Esophagus squamous epithelium (tissue), 5 donors: ENCODE results near the gene OR8B4. TPM values are rescaled to one million over a fixed set of nuclear protein-coding genes. Genes with fewer than 3 reads are reported as not detected.

ENCODE experiments used
- DNase-seq: peaks from one replicate; lab custom pipeline; 2025; lab: John Stamatoyannopoulos, UW
- H3K27ac ChIP-seq, 4 donors: fragments of 200-600 bp; sonication (generic); one replicate each; pipeline ENCODE4 v1.5.1; 2016 to 2019; ENCODE audit warnings: mild to moderate bottlenecking in 1 of 4
- H3K27me3 ChIP-seq, 4 donors: fragments of 200-600 bp; sonication (generic); 1 replicate in 3 of 4; 2 replicates in 1 of 4; pipeline versions ENCODE4 v1.5.1 to v1.6.0; 2017 to 2021; ENCODE audit warnings: antibody characterized with exemption in 1 of 4
- H3K36me3 ChIP-seq, 3 donors: fragments of 200-600 bp; sonication (generic); one replicate each; pipeline ENCODE4 v1.5.1; 2016 to 2019
- H3K4me1 ChIP-seq, 3 donors: fragments of 200-600 bp; sonication (generic); one replicate each; pipeline ENCODE4 v1.5.1; 2017 to 2019
- H3K4me3 ChIP-seq, 4 donors: fragments of 200-600 bp; sonication (generic); 1 replicate in 3 of 4; 2 replicates in 1 of 4; pipeline ENCODE4 v1.5.1; 2016 to 2019; ENCODE audit warnings: mild to moderate bottlenecking in 2 of 4, moderate library complexity in 1 of 4
- H3K9me3 ChIP-seq, 3 donors: fragments of 200-600 bp; sonication (generic); one replicate each; pipeline ENCODE4 v1.5.1; 2016 to 2019
- CTCF ChIP-seq, 6 experiments: fragments of 450-650 bp in 4 of 6; fragments of 200-600 bp in 2 of 6; sonication (generic) in 2 of 6; IDR thresholded peaks; one replicate each; pipeline ENCODE4 v1.5.1; 2016 to 2019; ENCODE audit warnings: antibody characterized with exemption in 6 of 6, mild to moderate bottlenecking in 4 of 6, moderate library complexity in 4 of 6
- POLR2A ChIP-seq, 4 donors: fragments of 450-650 bp; IDR thresholded peaks; one replicate each; pipeline ENCODE4 v1.6.1; 2017; ENCODE audit warnings: antibody characterized with exemption in 4 of 4, mild to moderate bottlenecking in 4 of 4, moderate library complexity in 3 of 4
- WGBS, 2 donors: methylation state at CpG; one replicate each; pipeline ENCODE4 v1.1.5; 2018; 5-methylcytosine and 5-hydroxymethylcytosine counted together
- intact Hi-C: fragments of 100-400 bp; cut with DNase I; formaldehyde crosslinking; loops from one replicate; pipeline ENCODE4 v1.15.0; 2022
- total RNA-seq, 4 donors: library from RNA; depleted of rRNA; stranded (reverse); fragments of >200 nt; gene quantifications; one replicate each; pipeline ENCODE4 v1.1.0, GENCODE V29; 2016
- donor health status: DM: yes; HTN: yes; CAD: no.

OR8B4 gene
- not detected for total RNA-seq

- DNase-seq, result no peak
- Histone ChIP-seq H3K27me3 (no peaks in the 10 kb centered on the region), H3K36me3 (no peaks in the 10 kb centered on the region), H3K27ac (no peak within 1 kb of the TSS), H3K4me3 (no peak within 1 kb of the TSS), H3K9me3 (no peaks in the 10 kb centered on the region), H3K4me1 (no peaks in the 10 kb centered on the region)
- intact Hi-C loops, result loop anchor here (10.0 kb wide), 1 partner anchor 160 kb away; no protein-coding TSS in a partner anchor
- TF ChIP-seq POLR2A (IDR thresholded peaks at IDR 0.05), result no peak
- TF ChIP-seq CTCF (IDR thresholded peaks at IDR 0.05), result no peak
- 77 to 87% methylated on average over 2 of the region's 2 CpGs for WGBS, 2 donors
Measured at GRCh38 chr11:124424384-124424921, at the start of gene OR8B4. OR8B4 (minus strand) TSS chr11:124424871; CDS start chr11:124424871, 0 bp downstream.

- no peak for DNase-seq
- TF ChIP-seq CTCF (IDR thresholded peaks at IDR 0.05), result no peak
- TF ChIP-seq POLR2A (IDR thresholded peaks at IDR 0.05), result no peak
- intact Hi-C loops, result no loop called here
- H3K4me3 ChIP-seq, result no peak overlapping the region
- no peak overlapping the region for H3K27ac ChIP-seq
- H3K9me3 ChIP-seq, result no peaks in the 10 kb centered on the region
- no peaks in the 10 kb centered on the region for H3K4me1 ChIP-seq
- no peaks in the 10 kb centered on the region for H3K27me3 ChIP-seq
- H3K36me3 ChIP-seq, result no peaks in the 10 kb centered on the region
- WGBS, 2 donors, result 52 to 67% methylated on average over 1 of the region's 1 CpG
Measured at GRCh38 chr11:124474079-124474478, 49.4 kb upstream of the OR8B4 start.

- Histone ChIP-seq H3K27ac (no peak overlapping the region), H3K36me3 (no peaks in the 10 kb centered on the region), H3K4me1 (no peaks in the 10 kb centered on the region), H3K27me3 (no peaks in the 10 kb centered on the region), H3K4me3 (no peak overlapping the region), H3K9me3 (no peaks in the 10 kb centered on the region)
- TF ChIP-seq POLR2A (IDR thresholded peaks at IDR 0.05), result no peak
- no peak for TF ChIP-seq CTCF (IDR thresholded peaks at IDR 0.05)
- 65% methylated on average over 1 of the region's 1 CpG; no CpG with 5 or more reads in 1 of the 2 donors for WGBS, 2 donors
- no peak for DNase-seq
- intact Hi-C loops, result no loop called here
Measured at GRCh38 chr11:124473476-124473875, 48.8 kb upstream of the OR8B4 start.

GRCh38 chr11:124470561-124471227, 46.0 kb upstream of the OR8B4 start:
- 65 to 68% methylated on average over 11 of the region's 11 CpGs for WGBS, 2 donors
- DNase-seq, result no peak

More at GRCh38 chr11:124470561-124471227, 46.0 kb upstream of the OR8B4 start:
- Histone ChIP-seq H3K27me3 (no peaks in the 10 kb centered on the region), H3K4me1 (no peaks in the 10 kb centered on the region), H3K36me3 (no peaks in the 10 kb centered on the region), H3K4me3 (no peak overlapping the region), H3K9me3 (no peaks in the 10 kb centered on the region), H3K27ac (no peak overlapping the region)
- no peak for TF ChIP-seq POLR2A (IDR thresholded peaks at IDR 0.05)
- TF ChIP-seq CTCF (IDR thresholded peaks at IDR 0.05), result no peak
- intact Hi-C loops, result no loop called here
